Immature natural killer cell (primary cell): Measurements from ENCODE around the gene CNGA4. TPM values are rescaled to one million over a fixed set of nuclear protein-coding genes. Genes with fewer than 3 reads are reported as not detected.

Experiments
- DNase-seq, 3 donors: peaks; one replicate each; pipeline ENCODE4 v3.0.0; 2022; ENCODE audit warnings: mixed read lengths in 1 of 3
- H3K27ac Mint-ChIP-seq, 6 donors: one replicate each; pipeline ENCODE4 v1.8.0; 2020; ENCODE audit warnings: mixed read lengths in 6 of 6, mild to moderate bottlenecking in 5 of 6, inconsistent platforms in 4 of 6, moderate library complexity in 3 of 6
- H3K27me3 Mint-ChIP-seq, 3 donors: one replicate each; pipeline ENCODE4 v1.8.0; 2020 to 2021; ENCODE audit warnings: low read depth in 3 of 3, mild to moderate bottlenecking in 3 of 3, mixed read lengths in 3 of 3, moderate library complexity in 3 of 3, inconsistent platforms in 1 of 3
- H3K36me3 Mint-ChIP-seq, 3 donors: one replicate each; pipeline ENCODE4 v1.8.0; 2020; ENCODE audit warnings: mixed read lengths in 3 of 3, inconsistent platforms in 2 of 3, mild to moderate bottlenecking in 2 of 3
- H3K4me1 Mint-ChIP-seq, 2 donors: one replicate each; pipeline ENCODE4 v1.8.0; 2020; ENCODE audit warnings: inconsistent platforms in 2 of 2, mild to moderate bottlenecking in 2 of 2, mixed read lengths in 2 of 2, moderate library complexity in 1 of 2
- H3K4me3 Mint-ChIP-seq, 5 donors: one replicate each; pipeline ENCODE4 v1.8.0; 2020; ENCODE audit warnings: mild to moderate bottlenecking in 5 of 5, mixed read lengths in 5 of 5, inconsistent platforms in 3 of 5, moderate library complexity in 3 of 5
- H3K9me3 Mint-ChIP-seq, 6 donors: one replicate each; pipeline ENCODE4 v1.8.0; 2020; ENCODE audit warnings: mild to moderate bottlenecking in 6 of 6, mixed read lengths in 6 of 6, inconsistent platforms in 4 of 6, moderate library complexity in 3 of 6
- polyA plus RNA-seq, 3 donors: library from polyadenylated mRNA; unstranded; fragments of 300-500 nt; fragmentation: Illumina TruSeq; gene quantifications; one replicate each; pipeline ENCODE4 v1.2.3, GENCODE V29; 2021

The CNGA4 gene
- polyA plus RNA-seq, 3 donors from 2014 or later, result not detected

GRCh38 chr11:6206456-6207180 is 32.3 kb upstream of the CNGA4 start:
- peaks cover 0 to 2% (median 0%) of the 10 kb centered on the region in 3 donors for H3K27me3 Mint-ChIP-seq

GRCh38 chr11:6209801-6210200 is 29.1 kb upstream of the CNGA4 start:
- Mint-ChIP-seq H3K9me3 (no peaks in the 10 kb centered on the region), H3K4me3 (no peak overlapping the region), H3K27me3 (peaks cover 0 to 1% (median 0%) of the 10 kb centered on the region in 3 donors), H3K27ac (no peak overlapping the region), H3K4me1 (peaks cover 9 to 15% of the 10 kb centered on the region in 2 donors), H3K36me3 (peaks cover 10 to 28% (median 11%) of the 10 kb centered on the region in 3 donors)
- DNase-seq, result no peak

More at GRCh38 chr11:6206456-6207180, 32.3 kb upstream of the CNGA4 start:
- Mint-ChIP-seq H3K9me3 (no peaks in the 10 kb centered on the region), H3K4me1 (peaks cover 41 to 45% of the 10 kb centered on the region in 2 donors), H3K27ac (peak overlapping the region in 4 of 6 donors; percentile 39 to 64 (median 52)), H3K36me3 (peaks cover 10 to 28% (median 11%) of the 10 kb centered on the region in 3 donors), H3K4me3 (no peak overlapping the region)
- DNase-seq, result no peak

GRCh38 chr11:6210274-6210955 is 28.5 kb upstream of the CNGA4 start:
- peaks cover 14 to 32% (median 14%) of the 10 kb centered on the region in 3 donors for H3K36me3 Mint-ChIP-seq
- H3K9me3 Mint-ChIP-seq, result no peaks in the 10 kb centered on the region
- H3K4me3 Mint-ChIP-seq, result no peak overlapping the region
- peak overlapping the region in 1 of 6 donors; percentile 79 for H3K27ac Mint-ChIP-seq
- DNase-seq, result no peak
- peaks cover 8 to 9% of the 10 kb centered on the region in 2 donors for H3K4me1 Mint-ChIP-seq
- peaks cover 0 to 1% (median 0%) of the 10 kb centered on the region in 3 donors for H3K27me3 Mint-ChIP-seq

DNA sequence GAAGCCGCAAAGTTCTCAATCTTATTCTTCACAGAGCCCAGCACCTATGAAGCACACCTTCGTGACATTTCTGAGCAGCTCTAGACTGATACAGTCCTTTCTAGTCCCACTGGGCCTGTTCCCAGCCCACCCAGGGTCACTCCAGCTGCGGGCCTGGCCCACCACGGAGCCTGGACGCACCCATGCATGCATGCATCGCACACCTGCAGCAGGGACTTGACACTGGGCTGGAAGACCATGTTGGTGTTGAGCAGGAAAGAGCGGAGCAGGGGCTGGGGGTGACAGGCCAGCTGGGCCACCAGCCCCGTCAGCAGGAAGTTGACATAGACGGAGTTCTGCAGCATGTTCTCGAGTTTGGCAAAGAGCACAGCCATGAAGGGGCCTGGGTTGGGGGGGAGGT is 24.4 kb upstream of the CNGA4 start:
- peaks cover 31 to 46% (median 33%) of the 10 kb centered on the region in 3 donors for H3K36me3 Mint-ChIP-seq
- peaks cover 0 to 1% (median 0%) of the 10 kb centered on the region in 3 donors for H3K27me3 Mint-ChIP-seq
- no peak overlapping the region for H3K27ac Mint-ChIP-seq
- H3K9me3 Mint-ChIP-seq, result no peaks in the 10 kb centered on the region
- no peak overlapping the region for H3K4me3 Mint-ChIP-seq
- H3K4me1 Mint-ChIP-seq, result peaks cover 9 to 11% of the 10 kb centered on the region in 2 donors
- DNase-seq, result no peak

DNA sequence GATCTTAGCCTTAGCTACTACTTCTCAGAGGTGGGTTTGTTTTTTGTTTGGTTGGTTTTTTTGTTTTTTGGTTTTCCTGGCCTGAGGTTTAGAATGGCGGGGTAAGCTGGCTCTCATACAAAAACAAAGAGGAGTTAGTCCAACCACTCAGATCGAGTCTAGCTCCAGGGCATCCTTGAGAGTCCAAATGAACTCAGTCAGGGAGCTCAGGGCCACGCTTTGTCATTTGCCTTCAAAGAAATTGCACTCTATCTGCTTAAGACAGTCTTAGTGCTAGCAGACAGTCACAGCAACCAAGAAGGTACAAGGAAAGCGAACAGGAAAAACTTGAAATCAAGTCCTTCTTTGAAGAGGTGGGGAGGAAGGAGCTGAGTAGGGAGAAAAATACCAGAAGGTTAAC is 22.4 kb upstream of the CNGA4 start:
- peaks cover 0 to 1% (median 0%) of the 10 kb centered on the region in 3 donors for H3K27me3 Mint-ChIP-seq

GRCh38 chr11:6217722-6218121 is 21.2 kb upstream of the CNGA4 start:
- Mint-ChIP-seq H3K9me3 (no peaks in the 10 kb centered on the region), H3K27ac (no peak overlapping the region), H3K36me3 (peaks cover 50 to 59% (median 55%) of the 10 kb centered on the region in 3 donors), H3K27me3 (peaks cover 0 to 1% (median 0%) of the 10 kb centered on the region in 3 donors), H3K4me1 (peaks cover 13 to 15% of the 10 kb centered on the region in 2 donors), H3K4me3 (no peak overlapping the region)
- DNase-seq, result no peak

More for the DNA sequence above, 22.4 kb upstream of the CNGA4 start:
- peak overlapping the region in 2 of 6 donors; percentile 38 to 68 for H3K27ac Mint-ChIP-seq
- H3K4me3 Mint-ChIP-seq, result no peak overlapping the region
- H3K4me1 Mint-ChIP-seq, result peaks cover 9 to 12% of the 10 kb centered on the region in 2 donors
- H3K9me3 Mint-ChIP-seq, result no peaks in the 10 kb centered on the region
- peaks cover 40 to 48% (median 45%) of the 10 kb centered on the region in 3 donors for H3K36me3 Mint-ChIP-seq
- no peak for DNase-seq

- Mint-ChIP-seq H3K27me3 (peaks cover 0 to 1% (median 0%) of the 10 kb centered on the region in 3 donors), H3K27ac (peak overlapping the region in 1 of 6 donors; percentile 35), H3K36me3 (peaks cover 50 to 67% (median 58%) of the 10 kb centered on the region in 3 donors), H3K4me1 (peaks cover 14 to 15% of the 10 kb centered on the region in 2 donors), H3K9me3 (no peaks in the 10 kb centered on the region), H3K4me3 (no peak overlapping the region)
- no peak for DNase-seq
Observed at GRCh38 chr11:6219359-6219758, 19.5 kb upstream of the CNGA4 start.

DNA sequence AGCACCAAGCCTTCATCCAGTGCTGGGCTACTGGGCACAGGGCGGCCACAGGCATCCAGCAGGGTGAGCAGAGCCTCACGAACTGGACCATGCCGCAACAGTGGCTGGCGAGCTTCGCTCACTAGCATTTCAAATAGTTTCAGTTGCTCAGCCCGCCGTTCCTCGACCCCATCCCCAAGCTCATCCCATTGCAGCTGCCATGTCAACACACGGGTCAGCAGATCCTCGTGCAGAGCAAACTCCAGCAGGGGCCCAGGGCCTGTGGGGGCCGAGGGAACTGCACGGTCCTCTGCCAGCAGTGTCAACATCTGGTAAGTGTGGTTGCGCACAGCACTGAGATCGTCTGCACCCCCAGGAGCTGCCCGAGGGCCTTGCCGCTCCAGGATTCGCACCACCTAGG is 15.0 kb upstream of the CNGA4 start:
- Mint-ChIP-seq H3K36me3 (peaks cover 36 to 46% (median 39%) of the 10 kb centered on the region in 3 donors), H3K27me3 (no peaks in the 10 kb centered on the region), H3K27ac (no peak overlapping the region), H3K4me1 (peaks cover 48 to 52% of the 10 kb centered on the region in 2 donors), H3K9me3 (no peaks in the 10 kb centered on the region), H3K4me3 (no peak overlapping the region)
- DNase-seq, result no peak

DNA sequence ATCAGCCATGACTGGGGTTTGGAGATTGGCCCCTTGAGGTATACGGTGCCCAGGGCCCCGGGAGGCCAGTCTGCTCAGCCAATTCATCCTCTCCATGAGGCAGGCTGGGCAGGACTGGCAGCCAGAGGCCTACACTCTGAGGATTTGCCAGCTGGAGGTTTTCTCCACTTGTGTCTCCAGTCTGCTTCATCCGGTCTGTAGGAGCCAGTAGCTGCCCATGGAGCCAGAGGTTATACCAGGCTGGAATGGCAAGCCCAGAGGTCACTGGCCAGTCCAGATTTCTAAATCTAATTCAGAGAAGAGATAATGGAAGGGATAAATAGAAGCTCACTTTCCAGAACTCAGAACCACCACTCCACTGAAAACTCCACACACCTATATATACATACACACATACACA is 14.5 kb upstream of the CNGA4 start:
- Mint-ChIP-seq H3K4me3 (no peak overlapping the region), H3K27ac (peak overlapping the region in 3 of 6 donors; percentile 58 to 66 (median 60)), H3K4me1 (peaks cover 53 to 56% of the 10 kb centered on the region in 2 donors), H3K9me3 (no peaks in the 10 kb centered on the region), H3K36me3 (peaks cover 32 to 41% (median 34%) of the 10 kb centered on the region in 3 donors), H3K27me3 (no peaks in the 10 kb centered on the region)
- DNase-seq, result no peak

DNA sequence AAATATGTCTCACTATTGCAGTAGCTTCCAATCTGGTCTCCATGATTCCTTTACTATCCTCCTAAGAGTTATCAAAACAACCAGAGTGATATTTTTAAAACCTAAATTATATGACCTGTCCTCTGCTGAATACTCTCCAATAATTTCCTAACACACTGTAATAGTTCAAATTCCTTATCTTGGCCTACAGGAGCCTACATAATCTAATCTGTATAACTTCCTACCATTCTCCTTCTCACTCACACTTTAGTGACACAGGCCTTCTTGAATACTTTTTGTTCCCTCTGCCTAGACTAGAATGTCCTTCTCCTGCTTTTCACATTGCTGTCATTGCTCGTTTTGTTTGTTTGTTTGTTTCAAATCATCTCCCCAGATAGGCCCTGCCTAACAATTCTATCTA is 13.9 kb upstream of the CNGA4 start:
- Mint-ChIP-seq H3K36me3 (peaks cover 26 to 35% (median 28%) of the 10 kb centered on the region in 3 donors), H3K9me3 (no peaks in the 10 kb centered on the region), H3K4me1 (peaks cover 59 to 62% of the 10 kb centered on the region in 2 donors), H3K4me3 (no peak overlapping the region), H3K27ac (peak overlapping the region in 4 of 6 donors; percentile 52 to 66 (median 59)), H3K27me3 (no peaks in the 10 kb centered on the region)
- DNase-seq, result no peak

- peaks cover 20 to 30% (median 23%) of the 10 kb centered on the region in 3 donors for H3K36me3 Mint-ChIP-seq
- peaks cover 68 to 70% of the 10 kb centered on the region in 2 donors for H3K4me1 Mint-ChIP-seq
- no peaks in the 10 kb centered on the region for H3K27me3 Mint-ChIP-seq
- no peaks in the 10 kb centered on the region for H3K9me3 Mint-ChIP-seq
- peak overlapping the region in 1 of 5 donors; percentile 2 for H3K4me3 Mint-ChIP-seq
- no peak for DNase-seq
- H3K27ac Mint-ChIP-seq, result peak overlapping the region; percentile 3 to 66 (median 51)
Observed at GRCh38 chr11:6225896-6226295, 13.0 kb upstream of the CNGA4 start.

DNA sequence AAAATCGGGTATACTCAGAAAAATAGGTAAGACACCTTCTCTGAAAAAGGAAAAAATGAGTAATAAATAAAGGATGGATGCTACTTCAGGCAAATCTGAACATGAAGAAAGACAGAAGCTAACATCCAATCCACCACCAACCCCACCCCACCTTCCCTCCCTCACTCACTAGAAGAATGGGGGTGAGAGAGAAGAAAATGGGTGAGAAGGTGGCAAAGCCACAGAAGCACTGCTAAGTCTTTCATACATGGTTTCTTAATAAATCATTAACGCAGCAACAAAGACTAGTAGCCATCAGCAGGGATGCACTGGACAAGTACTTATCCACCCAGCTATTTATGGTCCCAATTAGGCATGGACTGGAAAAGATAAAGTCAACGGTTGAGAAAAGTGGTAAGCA is 10.4 kb upstream of the CNGA4 start:
- Mint-ChIP-seq H3K4me1 (peaks cover 86 to 90% of the 10 kb centered on the region in 2 donors), H3K9me3 (no peaks in the 10 kb centered on the region), H3K4me3 (peak overlapping the region; percentile 63 to 84 (median 76)), H3K27me3 (no peaks in the 10 kb centered on the region), H3K36me3 (peaks cover 8 to 11% (median 8%) of the 10 kb centered on the region in 3 donors), H3K27ac (peak overlapping the region; percentile 58 to 91 (median 80))
- peak; percentile 51 to 67 (median 62) for DNase-seq

- H3K4me1 Mint-ChIP-seq, result peaks cover 88 to 100% of the 10 kb centered on the region in 2 donors
- peak; percentile 35 to 53 (median 38) for DNase-seq
Observed at GRCh38 chr11:6229911-6230310, 9.0 kb upstream of the CNGA4 start.

More at GRCh38 chr11:6229911-6230310, 9.0 kb upstream of the CNGA4 start:
- Mint-ChIP-seq H3K27me3 (peaks cover 0 to 4% (median 3%) of the 10 kb centered on the region in 3 donors), H3K27ac (peak overlapping the region; percentile 68 to 93 (median 85)), H3K4me3 (peak overlapping the region; percentile 63 to 84 (median 76)), H3K36me3 (peaks cover 3 to 4% (median 4%) of the 10 kb centered on the region in 3 donors), H3K9me3 (no peaks in the 10 kb centered on the region)
